Kidney (tissue), 14 donors: ENCODE results near the gene ZNF280B. TPM values are rescaled to one million over a fixed set of nuclear protein-coding genes. Genes with fewer than 3 reads are reported as not detected.
"Not testable (repeated sequence)": the region's sequence is repeated elsewhere in the genome, so short reads cannot be mapped to it uniquely, and the experiment has no call there.

ENCODE experiments used
- DNase-seq, 5 donors: peaks; one replicate each; pipeline ENCODE4 v3.0.0-alpha.2; 2013 to 2020
- FAIRE-seq: peaks from 2 replicates; lab custom pipeline; 2012; peaks lifted over from hg19 to GRCh38; lab: Jason Lieb, UNC
- H3K27ac ChIP-seq, 2 donors: one replicate each; pipeline ENCODE4 v1.7.0; 2013; ENCODE audit warnings: low read depth in 2 of 2, low read length in 2 of 2, inconsistent platforms in 1 of 2
- H3K27me3 ChIP-seq: one replicate; pipeline ENCODE4 v1.7.1; 2013; ENCODE audit warnings: low read length, inconsistent platforms; ENCODE audit not compliant: control insufficient read depth, insufficient read depth
- H3K36me3 ChIP-seq, 3 donors: one replicate each; pipeline versions ENCODE4 v1.7.0 to v1.7.1; 2013; ENCODE audit warnings: low read length in 3 of 3, control low read depth in 1 of 3, inconsistent platforms in 1 of 3; ENCODE audit not compliant: insufficient read depth in 3 of 3, control insufficient read depth in 2 of 3
- H3K4me1 ChIP-seq, 3 donors: one replicate each; pipeline versions ENCODE4 v1.7.0 to v1.7.1; 2013; ENCODE audit warnings: low read length in 3 of 3, inconsistent platforms in 1 of 3, low read depth in 1 of 3; ENCODE audit not compliant: control insufficient read depth in 2 of 3, insufficient read depth in 2 of 3
- H3K4me3 ChIP-seq, 3 donors: one replicate each; pipeline versions ENCODE4 v1.7.0 to v1.8.1; 2013; ENCODE audit warnings: low read length in 3 of 3, control low read depth in 1 of 3, inconsistent platforms in 1 of 3
- H3K9ac ChIP-seq, 3 donors: one replicate each; pipeline versions ENCODE4 v1.7.0 to v1.7.1; 2013; ENCODE audit warnings: low read length in 3 of 3, control low read depth in 1 of 3, inconsistent platforms in 1 of 3
- H3K9me3 ChIP-seq, 3 donors: one replicate each; pipeline versions ENCODE4 v1.7.0 to v1.7.1; 2013; ENCODE audit warnings: low read length in 3 of 3, control low read depth in 1 of 3, inconsistent platforms in 1 of 3; ENCODE audit not compliant: control insufficient read depth in 2 of 3, insufficient read depth in 1 of 3
- intact Hi-C: fragments of 100-400 bp; cut with DNase I; formaldehyde crosslinking; loops from one replicate; pipeline ENCODE4 v1.11.1; 2022
- polyA plus RNA-seq: library from polyadenylated mRNA; stranded (reverse); fragments of 350-450 nt; fragmentation: Illumina TruSeq; extraction: RNeasy Lipid Tissue Mini Kit (QIAGEN cat#74804); gene quantifications from one replicate; pipeline ENCODE4 v1.2.3, GENCODE V29; 2014; ENCODE audit warnings: low read depth, low replicate concordance; ENCODE audit not compliant: insufficient read depth
- total RNA-seq: library from RNA; stranded (reverse); fragmentation: NEBNext Ultra II Directional; extraction: Animal tissue kit (Norgen Biotek cat#: 25700); gene quantifications from one replicate; pipeline ENCODE4 v1.2.1, GENCODE V29; 2021
- TF ChIP-seq, protein P1 (sequence below): IDR thresholded peaks from 3 replicates; pipeline ENCODE4 v1.5.1; 2012; ENCODE audit warnings: mild to moderate bottlenecking, moderate library complexity, borderline replicate concordance; ENCODE audit not compliant: insufficient read depth; ENCODE audit errors: extremely low read depth
- donor health status: control.
- donor health status: control.
- donor health status: control.
- donor health status: control.
- donor health status: control.
- donor health status: DM: yes; HTN: yes; CAD: no.
- donor health status: Normal renal cell carcinoma (clear cell type).

The ZNF280B gene
- total and polyA plus RNA-seq, 2 donors from 2014 or later = 0.26 to 1.0 TPM

DNA sequence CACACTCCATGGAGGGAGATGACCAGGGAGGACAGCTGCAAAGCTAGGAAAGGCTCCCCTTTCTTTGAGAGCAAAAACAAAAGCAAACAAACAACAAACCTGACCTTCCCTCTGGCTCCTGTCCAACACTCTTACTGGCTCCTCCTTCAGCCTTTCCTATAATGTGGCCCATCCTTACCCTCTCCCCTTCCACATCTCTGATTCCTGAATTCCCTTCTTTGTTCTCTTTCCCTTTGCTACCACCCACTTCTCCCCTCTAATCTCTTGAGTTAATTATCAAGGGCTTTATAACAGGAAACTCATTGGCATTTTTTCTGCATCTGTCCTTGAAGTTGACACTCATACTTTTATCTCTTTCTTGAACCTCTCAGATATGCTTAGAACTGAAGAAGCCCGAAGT is 56.3 kb downstream of the ZNF280B start:
- Histone ChIP-seq H3K9me3 (peaks cover 0 to 4% (median 0%) of the 10 kb centered on the region in 3 donors), H3K36me3 (no peaks in the 10 kb centered on the region), H3K4me3 (no peak overlapping the region), H3K27ac (no peak overlapping the region), H3K4me1 (no peaks in the 10 kb centered on the region), H3K9ac (no peak overlapping the region), H3K27me3 (no peaks in the 10 kb centered on the region)
- TF ChIP-seq, protein P1, sequence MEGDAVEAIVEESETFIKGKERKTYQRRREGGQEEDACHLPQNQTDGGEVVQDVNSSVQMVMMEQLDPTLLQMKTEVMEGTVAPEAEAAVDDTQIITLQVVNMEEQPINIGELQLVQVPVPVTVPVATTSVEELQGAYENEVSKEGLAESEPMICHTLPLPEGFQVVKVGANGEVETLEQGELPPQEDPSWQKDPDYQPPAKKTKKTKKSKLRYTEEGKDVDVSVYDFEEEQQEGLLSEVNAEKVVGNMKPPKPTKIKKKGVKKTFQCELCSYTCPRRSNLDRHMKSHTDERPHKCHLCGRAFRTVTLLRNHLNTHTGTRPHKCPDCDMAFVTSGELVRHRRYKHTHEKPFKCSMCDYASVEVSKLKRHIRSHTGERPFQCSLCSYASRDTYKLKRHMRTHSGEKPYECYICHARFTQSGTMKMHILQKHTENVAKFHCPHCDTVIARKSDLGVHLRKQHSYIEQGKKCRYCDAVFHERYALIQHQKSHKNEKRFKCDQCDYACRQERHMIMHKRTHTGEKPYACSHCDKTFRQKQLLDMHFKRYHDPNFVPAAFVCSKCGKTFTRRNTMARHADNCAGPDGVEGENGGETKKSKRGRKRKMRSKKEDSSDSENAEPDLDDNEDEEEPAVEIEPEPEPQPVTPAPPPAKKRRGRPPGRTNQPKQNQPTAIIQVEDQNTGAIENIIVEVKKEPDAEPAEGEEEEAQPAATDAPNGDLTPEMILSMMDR = no peak
- intact Hi-C loops = no loop called here
- FAIRE-seq (no peak), DNase-seq (no peak)

DNA sequence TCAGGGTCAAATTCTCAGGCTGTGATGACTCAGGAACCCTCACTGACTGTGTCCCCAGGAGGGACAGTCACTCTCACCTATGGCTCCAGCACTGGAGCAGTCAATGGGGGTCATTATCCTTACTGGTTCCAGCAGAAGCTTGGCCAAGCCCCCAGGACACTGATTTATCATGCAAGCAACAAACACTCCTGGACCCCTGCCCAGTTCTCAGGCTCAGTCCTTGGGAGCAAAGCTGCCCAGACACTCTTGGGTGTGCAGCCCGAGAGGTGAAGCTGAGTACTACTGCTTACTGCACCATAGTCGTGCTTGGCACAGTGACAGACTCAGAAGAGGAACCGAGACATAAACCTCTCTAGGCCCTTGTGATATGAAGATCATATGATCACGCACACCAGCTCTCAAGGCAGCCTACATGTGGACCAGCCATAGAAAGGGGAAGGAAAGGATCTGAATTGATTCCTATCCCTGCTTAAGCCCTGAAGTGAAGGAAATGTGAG is 58.2 kb downstream of the ZNF280B start:
- Histone ChIP-seq H3K4me3 (no peak overlapping the region), H3K9ac (no peak overlapping the region), H3K27ac (no peak overlapping the region), H3K27me3 (no peaks in the 10 kb centered on the region), H3K36me3 (no peaks in the 10 kb centered on the region), H3K4me1 (no peaks in the 10 kb centered on the region), H3K9me3 (peaks cover 0 to 4% (median 0%) of the 10 kb centered on the region in 3 donors)
- TF ChIP-seq, protein P1 = no peak
- FAIRE-seq (no peak), DNase-seq (peak in 1 of 5 donors; percentile 41)
- intact Hi-C loops = no loop called here

DNA sequence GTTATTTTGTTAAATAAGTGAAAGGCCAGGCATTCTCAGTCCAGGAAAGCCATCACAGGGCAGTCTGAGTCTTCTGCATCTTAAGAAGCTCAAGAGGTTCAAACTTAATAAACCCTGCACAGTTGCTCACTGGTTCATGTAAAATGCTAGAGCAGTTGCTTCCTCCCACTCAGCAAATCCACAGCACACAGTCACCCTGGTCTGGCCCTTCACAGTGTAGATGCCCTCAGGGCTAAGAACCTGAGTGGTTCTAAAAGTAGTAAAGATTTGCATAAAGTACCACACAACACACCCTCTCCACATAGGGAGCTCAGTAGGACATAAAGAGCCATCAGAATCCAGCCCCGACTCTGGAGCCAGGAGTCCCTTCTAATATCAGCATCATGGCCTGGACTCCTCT is 58.7 kb downstream of the ZNF280B start:
- Histone ChIP-seq H3K36me3 (no peaks in the 10 kb centered on the region), H3K27me3 (no peaks in the 10 kb centered on the region), H3K4me3 (no peak overlapping the region), H3K9me3 (peaks cover 0 to 4% (median 0%) of the 10 kb centered on the region in 3 donors), H3K4me1 (no peaks in the 10 kb centered on the region), H3K9ac (no peak overlapping the region), H3K27ac (no peak overlapping the region)
- DNase-seq (no peak), FAIRE-seq (no peak)
- TF ChIP-seq, protein P1 = no peak
- intact Hi-C loops = no loop called here

DNA sequence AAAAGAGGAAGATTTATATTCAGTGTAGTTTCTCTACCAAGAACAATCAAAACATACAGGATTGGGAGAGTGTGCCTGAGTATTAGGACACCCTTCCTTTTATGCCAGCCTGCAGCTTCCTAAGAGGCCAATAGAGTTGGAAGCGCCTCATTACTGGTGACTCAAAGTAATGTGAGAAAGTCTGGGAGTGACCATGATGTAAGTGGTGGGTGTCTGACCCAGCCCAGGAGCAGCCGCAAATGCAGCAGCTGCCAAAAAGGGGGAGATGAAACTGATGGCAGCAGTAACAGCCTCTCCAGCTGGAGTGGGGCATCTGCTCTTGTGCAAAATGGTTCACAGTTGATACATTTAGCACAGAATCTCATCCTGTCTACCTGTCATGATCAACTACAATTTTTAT is 62.0 kb downstream of the ZNF280B start:
- H3K27ac ChIP-seq = no peak overlapping the region
- no peaks in the 10 kb centered on the region for H3K27me3 ChIP-seq
- DNase-seq = peak in 2 of 5 donors; percentile 33 to 53
- intact Hi-C loops = no loop called here
- TF ChIP-seq, protein P1 = no peak
- no peak overlapping the region for H3K4me3 ChIP-seq
- no peak overlapping the region for H3K9ac ChIP-seq
- no peak for FAIRE-seq
- no peaks in the 10 kb centered on the region for H3K4me1 ChIP-seq
- peaks cover 0 to 3% (median 0%) of the 10 kb centered on the region in 3 donors for H3K9me3 ChIP-seq
- no peaks in the 10 kb centered on the region for H3K36me3 ChIP-seq

DNA sequence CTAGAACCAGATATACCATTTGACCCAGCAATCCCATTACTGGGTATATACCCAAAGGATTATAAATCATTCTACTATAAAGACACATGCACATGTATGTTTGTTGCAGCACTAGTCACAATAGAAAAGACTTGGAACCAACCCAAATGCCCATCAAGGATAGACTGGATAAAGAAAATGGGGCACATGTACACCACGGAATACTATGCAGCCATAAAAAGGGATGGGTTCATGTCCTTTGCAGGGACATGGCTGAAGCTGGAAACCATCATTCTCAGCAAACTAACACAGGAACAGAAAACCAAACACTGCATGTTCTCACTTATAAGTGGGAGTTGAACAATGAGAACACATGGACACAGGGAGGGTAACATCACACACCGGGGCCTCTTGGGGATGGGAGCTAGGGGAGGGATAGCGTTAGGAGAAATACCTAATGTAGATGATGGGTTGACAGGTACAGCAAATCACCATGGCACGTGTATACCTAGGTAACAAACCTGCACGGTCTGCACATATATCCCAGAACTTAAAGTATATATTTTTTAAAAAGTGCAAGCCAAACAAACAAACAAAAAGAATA is 64.4 kb downstream of the ZNF280B start:
- intact Hi-C loops, H3K36me3 ChIP-seq, H3K4me1 ChIP-seq, H3K9ac ChIP-seq, H3K9me3 ChIP-seq, H3K4me3 ChIP-seq, H3K27me3 ChIP-seq, H3K27ac ChIP-seq, DNase-seq: not testable (repeated sequence)
- FAIRE-seq = peak; percentile 53
